DLD1 (cell line): Measurements from ENCODE around the gene ADGRB3.
"Not testable (repeated sequence)": the region's sequence is repeated elsewhere in the genome, so short reads cannot be mapped to it uniquely, and the experiment has no call there.

Source experiments
- in situ Hi-C: cut with HindIII; loops from 2 replicates; pipeline ENCODE4 v1.10.0; 2017; ENCODE audit warnings: low sequenced_read_pairs

ADGRB3 gene

GRCh38 chr6:69102416-69102815 lies 467.3 kb downstream of the ADGRB3 start:
- in situ Hi-C loops = no loop called here

GRCh38 chr6:69105288-69105687 lies 470.2 kb downstream of the ADGRB3 start:
- in situ Hi-C loops = no loop called here

- in situ Hi-C loops = no loop called here
These were observed 471.4 kb downstream of the ADGRB3 start for GRCh38 chr6:69106511-69106910.

DNA sequence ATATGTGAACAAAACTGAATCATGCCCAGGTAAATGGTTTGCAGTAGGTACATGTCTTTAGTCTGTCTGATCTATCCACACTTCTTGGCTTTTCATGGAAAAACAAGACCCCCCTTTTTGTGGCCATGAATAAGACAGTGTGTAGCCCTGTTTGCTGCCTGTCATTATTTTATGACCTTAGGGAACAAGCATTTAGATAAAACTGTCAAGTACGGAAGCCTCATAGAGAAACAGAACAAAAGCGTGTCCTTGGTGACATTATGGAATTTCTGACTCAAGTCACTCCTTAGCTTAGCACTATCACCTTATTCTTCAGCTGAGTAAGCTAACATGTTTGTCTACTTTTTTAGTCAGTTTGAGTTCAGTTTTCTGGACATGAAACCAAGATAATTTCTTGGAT lies 476.2 kb downstream of the ADGRB3 start:
- in situ Hi-C loops = no loop called here

GRCh38 chr6:69116658-69117057 lies 481.6 kb downstream of the ADGRB3 start:
- in situ Hi-C loops = no loop called here

DNA sequence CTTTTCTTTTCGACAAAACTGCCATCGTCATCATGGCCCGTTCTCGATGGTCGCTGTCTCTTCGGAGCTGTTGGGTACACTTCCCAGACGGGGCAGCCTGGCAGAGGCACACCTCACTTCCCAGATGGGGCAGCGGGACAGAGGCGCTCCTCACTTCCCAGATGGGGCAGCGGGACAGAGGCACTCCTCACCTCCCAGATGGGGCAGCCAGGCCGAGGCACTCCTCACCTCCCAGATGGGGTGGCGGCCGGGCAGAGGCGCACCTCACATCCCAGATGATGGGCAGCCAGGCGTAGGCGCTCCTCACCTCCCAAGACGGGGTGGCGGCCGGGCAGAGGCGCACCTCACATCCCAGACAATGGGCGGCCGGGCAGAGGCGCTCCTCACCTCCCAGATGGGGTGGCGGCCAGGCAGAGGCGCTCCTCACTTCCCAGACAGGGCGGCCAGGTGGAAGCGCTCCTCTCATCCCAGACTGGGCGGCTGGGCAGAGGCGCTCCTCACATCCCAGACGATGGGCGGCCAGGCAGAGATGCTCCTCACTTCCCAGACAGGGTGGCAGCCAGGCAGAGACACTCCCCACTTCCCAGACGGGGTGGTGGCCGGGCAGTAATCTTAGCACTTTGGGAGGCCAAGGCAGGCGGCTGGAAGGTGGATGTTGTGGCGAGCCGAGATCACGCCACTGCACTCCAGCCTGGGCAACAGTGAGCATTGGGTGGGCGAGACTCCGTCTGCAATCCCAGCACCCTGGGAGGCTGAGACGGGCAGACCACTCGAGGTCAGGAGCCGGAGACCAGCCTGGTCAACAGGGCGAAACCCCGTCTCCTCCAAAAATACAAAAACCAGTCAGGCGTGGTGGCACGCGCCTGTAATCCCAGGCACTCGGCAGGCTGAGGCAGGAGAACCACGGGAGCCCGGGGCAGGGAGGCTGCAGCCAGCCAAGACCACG lies 486.7 kb downstream of the ADGRB3 start:
- in situ Hi-C loops = not testable (repeated sequence)

- in situ Hi-C loops = no loop called here
These were observed 487.3 kb downstream of the ADGRB3 start for GRCh38 chr6:69122407-69122773.

DNA sequence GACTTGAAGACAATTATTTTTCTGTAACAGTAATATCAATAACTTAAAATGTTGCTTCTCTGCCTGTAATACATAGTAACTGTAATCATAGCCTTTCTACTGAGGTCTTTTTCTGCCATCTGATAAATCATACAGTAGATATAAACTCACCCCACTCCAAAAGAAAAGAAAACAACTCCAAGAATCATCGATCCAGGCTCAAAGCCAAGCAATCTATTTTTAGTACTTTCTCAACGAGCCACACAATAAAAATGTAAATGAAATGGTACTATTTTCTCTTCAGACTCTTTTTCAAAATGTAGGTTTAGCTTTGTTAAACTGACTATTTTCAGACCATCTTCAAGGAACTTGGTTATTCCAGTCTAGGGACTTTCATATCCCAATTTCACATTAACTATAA lies 493.3 kb downstream of the ADGRB3 start:
- in situ Hi-C loops = no loop called here

GRCh38 chr6:69129046-69129445 lies 494.0 kb downstream of the ADGRB3 start:
- in situ Hi-C loops = no loop called here

- in situ Hi-C loops = no loop called here
These were observed 500.8 kb downstream of the ADGRB3 start for GRCh38 chr6:69135927-69136326.

DNA sequence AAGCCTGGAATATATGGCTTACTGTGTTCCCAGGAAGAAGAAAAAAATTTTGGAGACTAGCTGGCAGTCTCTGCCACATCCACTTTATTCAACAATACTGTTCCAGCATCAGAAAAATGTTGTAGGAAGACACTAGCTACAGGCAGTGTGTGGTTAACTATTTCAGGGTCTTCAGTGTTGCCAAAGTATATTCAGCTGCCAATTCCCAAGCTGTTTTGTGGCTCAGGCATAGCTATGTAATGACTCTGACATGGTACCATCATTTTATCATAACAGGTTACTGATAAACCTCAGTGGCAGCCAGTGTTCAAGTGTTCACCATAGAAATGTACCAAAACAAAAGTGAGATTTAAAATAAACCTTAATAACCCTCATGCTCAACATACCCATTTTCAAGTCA lies 503.1 kb downstream of the ADGRB3 start:
- in situ Hi-C loops = no loop called here

GRCh38 chr6:69138893-69139494 lies 503.9 kb downstream of the ADGRB3 start:
- in situ Hi-C loops = no loop called here

GRCh38 chr6:69145062-69145461 lies 510.0 kb downstream of the ADGRB3 start:
- in situ Hi-C loops = no loop called here

DNA sequence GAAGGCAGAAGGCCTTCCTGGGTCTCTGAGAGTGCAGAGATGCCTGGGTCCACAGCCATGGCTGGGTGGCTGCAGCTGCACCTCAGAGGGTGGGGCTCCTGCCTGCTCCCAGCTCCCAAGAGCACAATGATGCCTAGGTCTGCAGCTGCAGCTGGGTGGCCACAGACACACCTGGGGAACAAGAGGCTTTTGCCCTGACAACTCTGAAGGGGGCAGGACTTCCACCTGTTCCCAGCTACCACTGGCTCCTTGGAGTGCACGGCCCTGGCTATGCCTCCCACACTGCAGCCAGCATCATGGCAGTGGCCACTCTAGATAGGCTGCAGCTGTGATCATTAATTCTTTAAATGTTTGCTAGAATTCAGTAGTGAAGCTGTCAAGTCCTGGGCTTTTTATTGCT lies 511.3 kb downstream of the ADGRB3 start:
- in situ Hi-C loops = no loop called here

DNA sequence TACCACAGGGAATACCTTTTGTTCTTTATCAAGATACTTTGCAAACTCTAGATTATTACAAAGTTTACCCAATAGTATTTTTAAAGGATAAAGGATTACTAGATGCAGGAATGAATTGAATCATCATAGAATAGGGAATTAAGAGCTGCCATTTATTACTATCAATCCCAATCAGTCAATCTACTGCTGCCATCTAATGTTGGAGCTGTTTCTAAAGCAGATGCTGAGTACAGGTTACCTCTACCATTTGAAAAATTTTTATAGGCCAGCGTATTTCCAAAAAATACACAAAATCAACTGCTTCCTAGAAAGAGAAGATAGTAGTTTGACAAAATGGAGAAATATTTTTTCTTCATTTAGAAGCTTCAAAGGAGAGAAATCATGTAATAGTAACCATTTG lies 520.4 kb downstream of the ADGRB3 start:
- in situ Hi-C loops = no loop called here

DNA sequence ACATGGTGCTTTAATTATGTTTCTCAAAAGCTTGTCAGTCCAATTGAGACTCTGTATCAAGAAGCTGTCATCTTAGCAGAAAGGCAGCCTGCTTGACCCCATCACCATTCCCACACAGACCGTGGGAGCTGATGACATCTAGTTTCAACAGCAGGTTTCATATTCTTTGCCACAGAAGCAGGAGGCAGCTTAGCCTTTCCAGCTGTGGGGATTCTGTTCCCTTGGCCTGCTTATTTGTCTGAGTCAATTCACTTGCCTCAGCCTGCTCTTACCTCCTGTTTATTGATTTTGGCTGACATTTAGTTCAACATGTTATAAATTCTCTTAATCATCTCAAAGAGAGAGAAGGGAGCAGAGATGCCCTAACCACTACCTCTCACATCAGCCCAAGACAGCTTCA lies 527.7 kb downstream of the ADGRB3 start:
- in situ Hi-C loops = no loop called here

DNA sequence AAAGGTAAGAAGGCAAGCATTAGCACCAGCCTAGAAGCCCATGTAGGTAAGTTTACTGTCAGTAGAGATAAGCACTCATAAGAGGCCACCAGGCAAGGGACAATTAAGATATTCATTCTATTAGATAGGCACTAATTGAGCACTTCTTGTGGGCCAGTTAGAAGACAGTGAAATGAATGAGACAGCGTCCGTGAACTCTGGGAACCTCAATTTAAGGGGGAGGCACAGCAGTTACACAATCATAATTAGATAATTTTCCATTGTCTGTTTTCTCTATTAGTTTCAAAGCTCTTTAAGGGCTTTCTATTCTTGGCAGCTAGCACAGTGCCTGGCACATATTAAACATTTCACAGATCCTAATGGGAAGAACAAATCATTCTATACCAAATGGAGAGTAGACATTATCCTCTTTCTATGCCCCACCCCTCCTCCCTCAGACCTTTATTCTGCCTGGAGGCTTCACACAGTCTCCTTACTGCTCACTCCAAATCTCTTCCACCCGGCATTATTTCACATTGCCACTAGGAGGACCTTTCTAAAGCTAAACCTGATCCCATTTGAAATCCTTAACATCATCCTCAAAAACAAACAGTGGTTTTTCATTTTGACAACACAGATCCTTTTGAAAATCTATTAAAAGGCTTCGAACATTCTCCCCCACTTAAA lies 529.6 kb downstream of the ADGRB3 start:
- in situ Hi-C loops = no loop called here

DNA sequence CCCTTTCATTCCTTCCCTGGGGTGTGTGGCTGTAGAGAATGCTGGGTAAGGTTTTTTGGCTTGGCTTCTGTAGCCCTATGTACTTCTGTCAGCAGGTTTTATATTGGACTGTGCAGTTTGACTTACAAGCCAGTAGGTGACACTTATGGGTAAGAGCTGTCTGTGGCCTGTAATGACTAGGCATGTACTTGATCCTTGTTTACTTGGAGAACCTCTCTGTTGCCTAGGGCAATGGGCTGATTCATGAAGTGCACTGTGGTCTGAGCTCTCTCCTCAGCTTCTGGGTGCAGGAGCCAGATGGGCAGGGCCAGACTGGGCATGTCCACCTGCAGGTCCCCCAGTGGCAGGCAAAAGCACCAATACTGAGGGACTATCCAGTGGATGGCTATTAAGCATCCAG lies 544.6 kb downstream of the ADGRB3 start:
- in situ Hi-C loops = no loop called here

- in situ Hi-C loops = no loop called here
These were observed 545.4 kb downstream of the ADGRB3 start for GRCh38 chr6:69180361-69181067.

GRCh38 chr6:69181964-69182363 lies 546.9 kb downstream of the ADGRB3 start:
- in situ Hi-C loops = no loop called here

- in situ Hi-C loops = no loop called here
These were observed 550.2 kb downstream of the ADGRB3 start for GRCh38 chr6:69185276-69185675.
